SU-DHL-6 (cell line): ENCODE results near the gene NRL.

Source experiments
- EZH2phosphoT487 ChIP-seq: fragments of 200-600 bp; sonication (generic), shearing (Covaris generic); conservative IDR thresholded peaks from 2 replicates; pipeline ENCODE4 v1.6.1; 2018; ENCODE audit warnings: mild to moderate bottlenecking, antibody characterized with exemption, low read length, moderate library complexity, mixed read lengths
- TF ChIP-seq, protein P1 (sequence below): fragments of 200-600 bp; sonication (generic); IDR thresholded peaks from one replicate; pipeline ENCODE4 v1.5.1; 2017; ENCODE audit warnings: antibody characterized with exemption, mild to moderate bottlenecking, low read length, moderate library complexity; ENCODE audit not compliant: insufficient read depth, poor library complexity, severe bottlenecking

DNA sequence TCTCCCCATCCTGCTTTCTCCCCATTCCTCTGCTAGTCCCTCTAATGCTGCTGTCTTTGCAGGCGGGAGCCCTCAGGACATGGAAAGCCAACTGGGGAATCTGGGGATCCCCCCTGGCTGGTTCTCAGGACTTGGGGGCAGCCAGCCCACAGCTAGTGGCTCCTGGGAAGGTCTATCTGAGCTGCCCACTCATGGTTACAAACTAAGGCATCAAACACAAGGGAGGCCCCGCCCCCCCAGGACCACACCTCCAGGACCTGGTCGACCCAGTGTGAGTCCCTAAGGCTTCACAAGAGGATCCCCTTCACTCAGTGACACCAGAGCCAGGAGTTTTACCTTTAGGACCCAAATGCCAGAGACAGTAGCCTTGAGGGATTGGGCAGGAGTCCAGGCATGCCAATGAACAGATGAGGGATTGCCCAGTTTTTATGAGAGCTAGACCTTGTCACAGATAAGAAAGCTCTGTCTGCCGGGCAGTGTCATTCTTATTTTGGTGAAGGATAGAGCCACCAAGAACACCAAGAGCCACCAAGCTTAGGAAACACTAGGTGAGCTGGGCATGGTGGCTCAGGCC, 51.4 kb downstream of the NRL start:
- TF ChIP-seq, protein P1, sequence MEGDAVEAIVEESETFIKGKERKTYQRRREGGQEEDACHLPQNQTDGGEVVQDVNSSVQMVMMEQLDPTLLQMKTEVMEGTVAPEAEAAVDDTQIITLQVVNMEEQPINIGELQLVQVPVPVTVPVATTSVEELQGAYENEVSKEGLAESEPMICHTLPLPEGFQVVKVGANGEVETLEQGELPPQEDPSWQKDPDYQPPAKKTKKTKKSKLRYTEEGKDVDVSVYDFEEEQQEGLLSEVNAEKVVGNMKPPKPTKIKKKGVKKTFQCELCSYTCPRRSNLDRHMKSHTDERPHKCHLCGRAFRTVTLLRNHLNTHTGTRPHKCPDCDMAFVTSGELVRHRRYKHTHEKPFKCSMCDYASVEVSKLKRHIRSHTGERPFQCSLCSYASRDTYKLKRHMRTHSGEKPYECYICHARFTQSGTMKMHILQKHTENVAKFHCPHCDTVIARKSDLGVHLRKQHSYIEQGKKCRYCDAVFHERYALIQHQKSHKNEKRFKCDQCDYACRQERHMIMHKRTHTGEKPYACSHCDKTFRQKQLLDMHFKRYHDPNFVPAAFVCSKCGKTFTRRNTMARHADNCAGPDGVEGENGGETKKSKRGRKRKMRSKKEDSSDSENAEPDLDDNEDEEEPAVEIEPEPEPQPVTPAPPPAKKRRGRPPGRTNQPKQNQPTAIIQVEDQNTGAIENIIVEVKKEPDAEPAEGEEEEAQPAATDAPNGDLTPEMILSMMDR: no peak
- no peak for TF ChIP-seq EZH2phosphoT487
